ENCODE results near the gene KRTAP10-3. TPM values are rescaled to one million over a fixed set of nuclear protein-coding genes. Genes with fewer than 3 reads are reported as not detected.
A peak's percentile ranks its signal among the peaks of the same experiment; 100 is the strongest.

Gene KRTAP10-3
- total and polyA plus RNA-seq, 9 of the 15 experiments (the other 6 are each of a cell fraction or from before 2014, with no cell fraction given), result not detected

DNA sequence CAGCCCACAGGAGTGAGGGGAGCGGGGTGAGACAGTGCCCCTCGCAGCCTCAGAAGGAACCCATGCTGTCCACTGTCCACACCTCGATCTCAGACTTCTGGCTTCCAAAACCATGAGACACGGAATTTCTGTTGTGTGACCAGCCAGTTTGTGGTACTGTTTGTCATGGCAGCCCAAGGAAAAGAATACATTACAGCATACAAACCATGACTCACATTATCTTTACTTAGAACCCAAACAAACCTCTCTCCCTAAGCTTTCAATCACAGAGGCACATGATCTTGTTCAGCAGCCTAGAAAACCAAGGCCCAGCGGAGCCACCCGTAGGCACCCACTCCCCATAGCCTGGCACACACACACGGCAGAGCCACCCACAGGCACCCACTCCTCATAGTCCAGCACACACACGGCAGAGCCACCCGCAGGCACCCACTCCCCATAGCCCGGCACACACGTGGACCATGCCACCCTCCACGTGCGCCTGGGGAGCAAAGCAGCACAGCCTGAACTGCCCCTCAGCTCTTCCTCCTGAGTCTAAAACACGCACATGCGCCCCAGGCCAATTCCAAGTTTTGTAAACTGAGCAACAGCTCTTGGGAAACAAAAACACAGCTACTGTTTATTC lies 14.5 kb upstream of the KRTAP10-3 start:
- Histone ChIP-seq H4K20me1 (replicated peaks; ENCODE audit: control insufficient read depth, insufficient read depth, low read length) (no peaks in the 10 kb centered on the region), H2AFZ (ENCODE audit: low read depth, low read length) (no peak overlapping the region), H3K36me3 (ENCODE audit: control insufficient read depth, insufficient read depth, low read length) (no peaks in the 10 kb centered on the region), H3K9me1 (ENCODE audit: control insufficient read depth, insufficient read depth, low read length) (no peaks in the 10 kb centered on the region), H3K27ac (ENCODE audit: extremely low read depth, low read depth, low read length) (no peak overlapping the region), H3K9me3 (replicated peaks; ENCODE audit: control insufficient read depth, insufficient read depth, low read depth, low read length) (no peaks in the 10 kb centered on the region; the same call in none of the 2 replicates), H3K4me3 (no peak overlapping the region), H3K9ac (ENCODE audit: insufficient read depth in 1 of 2, low read depth in 2 of 2, low read length in 2 of 2) (peak overlapping the region in 1 of 2 experiments; percentile 33; a peak in 1 of 4 replicates), H3K4me2 (ENCODE audit: insufficient read depth, low read length) (no peak overlapping the region), H3K4me1 (replicated peaks in 1 of 2; ENCODE audit: control insufficient read depth in 2 of 2, insufficient read depth in 2 of 2, low read length in 2 of 2) (peaks cover 0 to 24% of the 10 kb centered on the region in 2 experiments; a peak in 1 of 5 replicates), H3K79me2 (ENCODE audit: control insufficient read depth, insufficient read depth, low read length) (no peaks in the 10 kb centered on the region), H3K27me3 (ENCODE audit: control insufficient read depth in 2 of 2, insufficient read depth in 2 of 2, low read length in 2 of 2) (peaks cover 20 to 57% of the 10 kb centered on the region in 2 experiments; a peak in 4 of 5 replicates)
- BruUV-seq (replicated peaks), result no TSS peak
- ATAC-seq, result no peak
- FAIRE-seq, result no peak
- ChIA-PET POLR2A (interaction anchor here (0.8 kb wide), 1 partner anchor 19 kb away, joined by 5 read pairs; the partner anchor contains the start of gene KRTAP10-6), CTCF (ENCODE audit: low intra/inter-chr PET ratio) (no interaction called here)
- in situ Hi-C loops (cut with MboI) (no loop called here), intact Hi-C loops (cut with micrococcal nuclease) (no loop called here)
- peak in 1 of 4 experiments; percentile 10 for DNase-seq (ENCODE audit: extremely low read depth in 1 of 4, low spot score in 3 of 4)
- WGBS (ENCODE audit: insufficient coverage, low coverage, missing lambda C conversion rate), result 1% methylated on average over 15 of the region's 15 CpGs
- TF ChIP-seq BACH1 (tag; IDR thresholded peaks at IDR 0.05), result no peak
- no peak for TF ChIP-seq PCBP1 (IDR thresholded peaks at IDR 0.05; ENCODE audit: low read depth, low read length, poor library complexity, severe bottlenecking)
- no peak for TF ChIP-seq KLF16 (IDR thresholded peaks at IDR 0.05)
- no peak for TF ChIP-seq RCOR1 (IDR thresholded peaks at IDR 0.05; ENCODE audit: borderline replicate concordance in 1 of 2, low read depth in 2 of 2, low read length in 2 of 2)
- TF ChIP-seq FOSL1 (tag; conservative IDR thresholded peaks at IDR 0.05), result peak; percentile 79
- TF ChIP-seq, protein P1, sequence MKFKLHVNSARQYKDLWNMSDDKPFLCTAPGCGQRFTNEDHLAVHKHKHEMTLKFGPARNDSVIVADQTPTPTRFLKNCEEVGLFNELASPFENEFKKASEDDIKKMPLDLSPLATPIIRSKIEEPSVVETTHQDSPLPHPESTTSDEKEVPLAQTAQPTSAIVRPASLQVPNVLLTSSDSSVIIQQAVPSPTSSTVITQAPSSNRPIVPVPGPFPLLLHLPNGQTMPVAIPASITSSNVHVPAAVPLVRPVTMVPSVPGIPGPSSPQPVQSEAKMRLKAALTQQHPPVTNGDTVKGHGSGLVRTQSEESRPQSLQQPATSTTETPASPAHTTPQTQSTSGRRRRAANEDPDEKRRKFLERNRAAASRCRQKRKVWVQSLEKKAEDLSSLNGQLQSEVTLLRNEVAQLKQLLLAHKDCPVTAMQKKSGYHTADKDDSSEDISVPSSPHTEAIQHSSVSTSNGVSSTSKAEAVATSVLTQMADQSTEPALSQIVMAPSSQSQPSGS (CRISPR knock-in tag; IDR thresholded peaks at IDR 0.05), result no peak
- no peak for TF ChIP-seq CXXC5 (CRISPR knock-in tag; IDR thresholded peaks at IDR 0.05)
- TF ChIP-seq ZNF589 (CRISPR knock-in tag; IDR thresholded peaks at IDR 0.05; ENCODE audit: low read depth), result no peak
- no peak for TF ChIP-seq NR1H2 (CRISPR knock-in tag; IDR thresholded peaks at IDR 0.05)
- TF ChIP-seq, protein P2, sequence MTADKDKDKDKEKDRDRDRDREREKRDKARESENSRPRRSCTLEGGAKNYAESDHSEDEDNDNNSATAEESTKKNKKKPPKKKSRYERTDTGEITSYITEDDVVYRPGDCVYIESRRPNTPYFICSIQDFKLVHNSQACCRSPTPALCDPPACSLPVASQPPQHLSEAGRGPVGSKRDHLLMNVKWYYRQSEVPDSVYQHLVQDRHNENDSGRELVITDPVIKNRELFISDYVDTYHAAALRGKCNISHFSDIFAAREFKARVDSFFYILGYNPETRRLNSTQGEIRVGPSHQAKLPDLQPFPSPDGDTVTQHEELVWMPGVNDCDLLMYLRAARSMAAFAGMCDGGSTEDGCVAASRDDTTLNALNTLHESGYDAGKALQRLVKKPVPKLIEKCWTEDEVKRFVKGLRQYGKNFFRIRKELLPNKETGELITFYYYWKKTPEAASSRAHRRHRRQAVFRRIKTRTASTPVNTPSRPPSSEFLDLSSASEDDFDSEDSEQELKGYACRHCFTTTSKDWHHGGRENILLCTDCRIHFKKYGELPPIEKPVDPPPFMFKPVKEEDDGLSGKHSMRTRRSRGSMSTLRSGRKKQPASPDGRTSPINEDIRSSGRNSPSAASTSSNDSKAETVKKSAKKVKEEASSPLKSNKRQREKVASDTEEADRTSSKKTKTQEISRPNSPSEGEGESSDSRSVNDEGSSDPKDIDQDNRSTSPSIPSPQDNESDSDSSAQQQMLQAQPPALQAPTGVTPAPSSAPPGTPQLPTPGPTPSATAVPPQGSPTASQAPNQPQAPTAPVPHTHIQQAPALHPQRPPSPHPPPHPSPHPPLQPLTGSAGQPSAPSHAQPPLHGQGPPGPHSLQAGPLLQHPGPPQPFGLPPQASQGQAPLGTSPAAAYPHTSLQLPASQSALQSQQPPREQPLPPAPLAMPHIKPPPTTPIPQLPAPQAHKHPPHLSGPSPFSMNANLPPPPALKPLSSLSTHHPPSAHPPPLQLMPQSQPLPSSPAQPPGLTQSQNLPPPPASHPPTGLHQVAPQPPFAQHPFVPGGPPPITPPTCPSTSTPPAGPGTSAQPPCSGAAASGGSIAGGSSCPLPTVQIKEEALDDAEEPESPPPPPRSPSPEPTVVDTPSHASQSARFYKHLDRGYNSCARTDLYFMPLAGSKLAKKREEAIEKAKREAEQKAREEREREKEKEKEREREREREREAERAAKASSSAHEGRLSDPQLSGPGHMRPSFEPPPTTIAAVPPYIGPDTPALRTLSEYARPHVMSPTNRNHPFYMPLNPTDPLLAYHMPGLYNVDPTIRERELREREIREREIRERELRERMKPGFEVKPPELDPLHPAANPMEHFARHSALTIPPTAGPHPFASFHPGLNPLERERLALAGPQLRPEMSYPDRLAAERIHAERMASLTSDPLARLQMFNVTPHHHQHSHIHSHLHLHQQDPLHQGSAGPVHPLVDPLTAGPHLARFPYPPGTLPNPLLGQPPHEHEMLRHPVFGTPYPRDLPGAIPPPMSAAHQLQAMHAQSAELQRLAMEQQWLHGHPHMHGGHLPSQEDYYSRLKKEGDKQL (CRISPR knock-in tag; IDR thresholded peaks at IDR 0.05; ENCODE audit: borderline replicate concordance), result 0 out of 2 replicates have a peak, but pooled peaks have one; percentile 38
- no peak for TF ChIP-seq JUND (IDR thresholded peaks at IDR 0.05; ENCODE audit: borderline replicate concordance, low read depth, low read length)
- TF ChIP-seq JUND (tag; IDR thresholded peaks at IDR 0.05; ENCODE audit: borderline replicate concordance, low read depth, low read length), result 0 out of 3 replicates have a peak, but pooled peaks have one; percentile 20
- TF ChIP-seq ZNF696 (CRISPR knock-in tag; conservative IDR thresholded peaks at IDR 0.05), result no peak
- TF ChIP-seq NRF1 (conservative IDR thresholded peaks at IDR 0.05 in 1 of 2, IDR thresholded peaks at IDR 0.05 in 1 of 2), result peak; percentile 45 to 50
